NCI-H2029 treated with DMSO at 0.1 percent for 48 hours (cell line): ENCODE data around the gene CAP1.
"Not testable (repeated sequence)": the region's sequence is repeated elsewhere in the genome, so short reads cannot be mapped to it uniquely, and the experiment has no call there.

Experiments
- DNase-seq: peaks from one replicate; lab custom pipeline; 2025; lab: John Stamatoyannopoulos, UW

The CAP1 gene, protein sequence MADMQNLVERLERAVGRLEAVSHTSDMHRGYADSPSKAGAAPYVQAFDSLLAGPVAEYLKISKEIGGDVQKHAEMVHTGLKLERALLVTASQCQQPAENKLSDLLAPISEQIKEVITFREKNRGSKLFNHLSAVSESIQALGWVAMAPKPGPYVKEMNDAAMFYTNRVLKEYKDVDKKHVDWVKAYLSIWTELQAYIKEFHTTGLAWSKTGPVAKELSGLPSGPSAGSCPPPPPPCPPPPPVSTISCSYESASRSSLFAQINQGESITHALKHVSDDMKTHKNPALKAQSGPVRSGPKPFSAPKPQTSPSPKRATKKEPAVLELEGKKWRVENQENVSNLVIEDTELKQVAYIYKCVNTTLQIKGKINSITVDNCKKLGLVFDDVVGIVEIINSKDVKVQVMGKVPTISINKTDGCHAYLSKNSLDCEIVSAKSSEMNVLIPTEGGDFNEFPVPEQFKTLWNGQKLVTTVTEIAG

DNA sequence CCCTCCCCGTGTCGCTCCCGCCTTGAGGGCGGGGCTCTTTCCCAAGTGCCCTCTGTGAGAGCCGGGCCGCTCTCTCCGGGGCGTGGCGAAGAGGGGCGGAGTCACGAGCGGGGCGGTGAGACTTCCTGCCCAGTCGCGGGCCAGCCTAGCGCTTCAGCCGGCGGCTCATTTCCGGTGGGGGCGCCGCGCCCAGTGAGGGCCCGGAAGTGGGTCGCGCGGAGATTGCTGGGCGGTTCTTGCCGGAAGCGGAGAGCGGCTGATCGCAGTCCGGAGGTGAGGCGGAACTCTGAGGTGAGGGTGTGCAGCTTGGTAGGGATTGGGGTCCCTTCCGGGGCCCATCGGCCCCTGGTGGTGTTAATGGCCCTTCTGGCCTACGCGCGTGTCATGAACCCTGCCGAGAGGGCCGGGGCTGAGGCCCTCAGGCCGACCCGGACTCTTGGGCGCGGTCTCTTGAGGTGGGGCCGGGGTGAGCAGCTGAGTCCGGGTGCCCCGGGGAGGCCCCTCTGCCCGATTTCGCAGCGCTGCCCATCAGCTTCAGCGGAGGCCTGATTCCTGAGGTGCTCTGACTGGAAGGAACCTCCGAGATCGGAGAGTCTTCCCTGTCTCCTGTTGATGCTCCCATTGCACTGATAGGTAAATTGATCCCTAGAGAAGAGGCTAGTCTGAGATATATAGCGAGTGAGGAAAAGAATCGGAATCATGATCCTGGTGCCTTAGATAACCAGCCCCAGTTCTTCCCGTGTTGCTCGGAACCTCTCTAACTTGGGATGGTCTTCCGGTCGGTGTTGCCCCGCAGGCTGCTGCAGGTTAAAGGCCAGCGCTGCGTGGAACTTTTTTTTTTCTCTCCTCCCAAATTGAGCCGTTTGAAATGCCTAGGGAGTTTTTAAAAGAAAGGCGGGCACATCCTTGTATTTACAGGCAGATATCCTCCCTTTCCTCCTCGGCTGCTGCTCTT, at the start of gene CAP1:
TSS of gene CAP1 (plus strand) at position 219 of the 955 bp plus-strand sequence. CDS start 18,618 bp downstream, outside the sequence.
- DNase-seq = peak; percentile 100

DNA sequence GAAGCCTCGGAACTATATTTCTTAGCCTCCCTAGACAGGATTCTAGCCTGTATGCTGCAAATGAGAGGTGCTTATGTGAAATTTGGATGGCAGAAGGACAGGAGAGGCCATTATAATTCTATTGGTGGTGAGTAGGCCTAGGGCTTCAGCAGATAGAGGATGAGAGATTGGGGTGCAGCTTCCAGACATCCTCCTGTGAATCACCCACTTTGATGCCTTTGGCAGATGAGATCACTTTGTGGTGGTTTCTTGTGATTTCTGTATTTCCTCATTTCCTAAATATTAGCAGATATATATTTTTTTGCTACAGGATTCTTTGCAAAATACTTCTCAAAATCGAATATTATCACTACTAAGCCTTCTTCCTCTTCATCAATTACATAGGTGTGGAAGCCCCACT, 48.3 kb upstream of the CAP1 start:
- DNase-seq = no peak

DNA sequence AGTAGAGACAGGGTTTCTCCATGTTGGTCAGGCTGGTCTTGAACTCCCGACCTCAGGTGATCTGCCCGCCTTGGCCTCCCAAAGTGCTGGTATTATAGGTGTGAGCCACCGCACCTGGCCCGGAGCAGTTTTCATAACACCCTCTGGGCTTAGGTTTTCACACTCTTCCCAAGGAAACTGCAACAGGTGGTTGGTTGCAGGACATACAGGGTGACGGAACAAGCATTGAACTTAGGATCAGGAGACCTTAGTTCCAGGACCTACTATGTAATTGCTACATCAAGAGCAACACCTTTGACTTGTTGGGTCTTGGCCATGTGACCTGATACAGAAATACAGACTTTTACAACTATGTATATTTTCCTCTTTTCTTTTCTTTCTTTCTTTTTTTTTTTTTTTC, 47.6 kb upstream of the CAP1 start:
- no peak for DNase-seq

DNA sequence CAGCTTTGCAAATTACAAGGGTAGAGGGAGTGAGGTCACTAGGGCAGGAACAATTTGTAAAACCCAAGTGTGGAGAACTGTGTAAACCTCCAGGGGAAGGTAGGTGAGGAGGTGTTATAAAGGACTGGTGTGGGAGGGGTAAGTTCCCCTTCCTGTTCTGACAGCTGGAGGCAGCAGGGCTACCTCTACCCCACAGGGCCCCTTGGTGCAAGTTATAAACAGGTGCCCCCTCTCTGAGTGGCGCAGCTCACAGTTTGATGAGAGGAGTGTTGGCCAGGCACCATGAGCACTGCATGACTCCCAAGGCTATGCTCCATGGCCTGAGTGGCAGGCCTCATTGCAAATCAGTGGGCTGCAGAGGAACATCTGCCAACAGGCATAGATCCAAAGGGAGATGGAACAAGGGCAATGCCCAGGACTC, 44.5 kb upstream of the CAP1 start:
- no peak for DNase-seq

DNA sequence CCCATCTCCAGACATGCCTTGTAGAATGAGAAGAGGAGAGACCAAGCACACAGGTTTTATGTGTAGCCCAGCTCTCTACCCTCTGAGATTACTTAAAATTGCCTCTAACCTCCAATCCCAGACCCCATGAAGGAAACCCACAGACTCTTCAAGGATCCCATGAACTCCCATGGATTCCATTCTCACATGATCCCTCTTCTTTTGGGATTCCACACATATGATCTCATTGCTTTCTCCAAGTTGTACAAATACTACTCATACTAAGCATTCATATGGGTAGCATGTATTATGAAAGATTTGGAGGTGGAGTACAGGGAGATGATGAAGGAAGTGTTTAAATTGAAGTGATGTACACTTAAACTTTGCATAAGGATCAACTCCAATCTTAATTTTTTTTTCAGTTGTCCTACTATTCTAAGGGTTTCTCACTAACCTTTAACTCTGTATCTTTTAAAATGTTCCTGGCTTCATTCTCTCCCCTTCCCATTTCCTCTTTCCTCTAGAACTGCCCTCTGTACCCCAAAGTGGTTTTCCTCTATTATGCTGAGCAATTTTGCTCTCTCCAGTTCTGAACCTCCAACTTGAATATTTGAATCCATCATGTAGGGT, 44.0 kb upstream of the CAP1 start:
- DNase-seq = no peak

DNA sequence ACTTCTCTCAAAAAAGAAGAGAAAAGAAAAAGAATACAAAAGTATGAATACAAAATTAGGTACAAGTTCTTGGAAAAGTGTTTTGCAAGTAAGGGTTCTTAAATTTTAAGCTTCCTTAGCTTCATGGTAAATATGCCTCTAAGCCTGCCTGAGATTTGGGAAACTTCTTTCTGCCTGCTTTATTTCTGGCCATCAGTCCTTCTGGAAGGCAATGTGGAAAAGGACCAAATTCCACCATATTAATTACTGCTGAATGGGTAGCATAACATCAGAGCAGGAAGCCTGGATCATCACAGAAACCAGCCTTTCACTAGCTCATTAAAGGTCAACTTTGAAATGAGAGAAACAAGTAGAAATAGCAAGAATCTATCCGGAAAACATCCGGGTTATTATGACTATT, 39.1 kb upstream of the CAP1 start:
- DNase-seq = no peak

DNA sequence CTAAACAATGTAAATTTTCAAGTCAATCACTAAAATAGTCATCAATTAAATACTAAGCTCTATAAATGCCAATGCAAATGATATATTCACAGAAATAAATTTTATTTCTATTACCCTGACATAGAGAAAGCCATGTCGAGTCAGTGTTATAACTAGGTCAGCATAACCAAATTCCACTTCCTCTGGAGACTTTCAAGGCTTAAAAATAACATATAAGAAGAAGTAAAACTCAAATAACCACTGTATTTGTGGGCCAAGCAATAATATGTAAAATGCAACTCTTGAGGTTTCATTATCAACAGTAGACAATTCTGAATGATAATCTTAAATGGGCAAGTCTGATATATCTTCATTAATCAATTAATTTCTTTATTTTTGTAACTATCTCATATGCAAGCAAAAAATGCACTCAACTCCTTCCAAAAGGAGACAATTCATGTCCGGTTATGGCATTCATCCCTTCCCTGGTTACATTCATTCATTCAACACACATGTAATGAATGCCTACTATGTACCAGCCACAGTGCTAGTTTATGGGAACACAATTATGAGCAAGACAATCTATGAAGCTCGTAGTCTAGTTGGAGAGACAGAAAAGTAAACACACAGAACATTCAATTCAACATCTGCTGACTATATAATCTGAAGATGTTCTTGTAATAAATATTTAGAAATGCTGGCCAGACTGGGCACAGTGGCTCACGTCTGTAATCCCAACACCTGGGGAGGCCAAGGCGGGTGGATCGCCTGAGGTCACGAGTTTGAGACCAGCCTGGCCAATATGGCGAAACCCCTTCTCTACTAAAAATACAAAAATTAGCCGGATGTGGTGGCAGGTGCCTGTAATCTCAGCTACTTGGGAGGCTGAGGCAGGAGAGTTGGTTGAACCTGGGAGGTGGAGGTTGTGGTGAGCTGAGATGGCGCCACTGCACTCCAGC, 37.1 kb upstream of the CAP1 start:
- DNase-seq = no peak

DNA sequence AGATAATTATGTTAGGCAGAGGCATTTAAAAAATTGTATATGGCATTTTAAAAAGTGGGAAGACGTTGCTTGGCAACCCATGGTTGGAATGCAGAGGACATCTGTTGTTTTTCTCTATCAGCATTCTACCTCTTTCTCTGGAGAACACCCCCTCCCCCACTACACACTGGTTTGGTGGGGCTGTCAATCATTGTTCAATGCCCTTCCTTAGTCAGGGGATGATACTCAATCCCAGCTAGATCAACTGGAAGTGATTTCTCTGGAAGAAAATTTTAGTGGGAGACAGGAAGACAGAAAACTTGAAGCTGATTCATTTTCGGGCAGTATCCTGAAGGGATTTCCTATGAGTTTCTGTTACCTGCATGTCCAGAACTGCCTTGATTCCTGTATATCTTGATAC, 35.7 kb upstream of the CAP1 start:
- DNase-seq = no peak

DNA sequence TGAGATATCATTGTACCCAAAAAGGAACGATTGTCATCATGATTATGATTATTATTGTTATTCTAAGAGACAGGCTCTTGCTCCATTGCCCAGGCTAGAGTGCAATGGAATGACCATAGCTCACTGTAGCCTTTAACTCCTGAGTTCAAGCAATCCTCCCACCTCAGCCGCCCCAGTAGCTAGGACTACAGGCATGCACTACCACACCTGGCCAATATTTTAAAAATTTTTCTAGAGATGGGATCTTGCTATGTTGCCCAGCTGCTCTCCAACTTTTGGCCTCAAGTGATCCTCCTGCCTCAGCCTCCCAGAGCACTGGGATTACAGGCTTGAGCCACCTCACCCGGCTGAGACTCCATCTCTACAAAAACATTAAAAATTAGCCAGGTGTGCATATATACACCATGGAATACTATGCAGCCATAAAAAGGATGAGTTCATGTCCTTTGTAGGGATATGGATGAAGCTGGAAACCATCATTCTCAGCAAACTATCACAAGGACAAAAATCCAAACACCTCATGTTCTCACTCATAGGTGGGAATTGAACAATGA, 33.0 kb upstream of the CAP1 start:
- not testable (repeated sequence) for DNase-seq

DNA sequence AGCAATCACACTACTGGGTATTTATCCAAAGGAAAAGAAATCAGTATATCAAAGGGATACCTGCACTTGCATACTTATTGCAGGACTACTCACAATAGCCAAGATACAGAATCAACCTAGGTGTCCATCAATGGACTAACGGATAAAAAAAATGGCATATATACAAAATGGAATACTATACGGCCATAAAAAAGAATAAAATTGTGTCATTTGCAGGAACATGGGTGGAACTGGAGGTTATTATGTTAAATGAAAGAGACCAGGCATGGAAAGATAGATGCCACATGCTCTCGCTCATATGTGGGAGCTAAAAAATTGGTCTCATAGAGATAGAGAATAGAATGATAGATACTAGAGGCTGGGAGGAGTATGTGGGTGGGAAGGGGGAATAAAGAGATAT, 29.3 kb upstream of the CAP1 start:
- no peak for DNase-seq

DNA sequence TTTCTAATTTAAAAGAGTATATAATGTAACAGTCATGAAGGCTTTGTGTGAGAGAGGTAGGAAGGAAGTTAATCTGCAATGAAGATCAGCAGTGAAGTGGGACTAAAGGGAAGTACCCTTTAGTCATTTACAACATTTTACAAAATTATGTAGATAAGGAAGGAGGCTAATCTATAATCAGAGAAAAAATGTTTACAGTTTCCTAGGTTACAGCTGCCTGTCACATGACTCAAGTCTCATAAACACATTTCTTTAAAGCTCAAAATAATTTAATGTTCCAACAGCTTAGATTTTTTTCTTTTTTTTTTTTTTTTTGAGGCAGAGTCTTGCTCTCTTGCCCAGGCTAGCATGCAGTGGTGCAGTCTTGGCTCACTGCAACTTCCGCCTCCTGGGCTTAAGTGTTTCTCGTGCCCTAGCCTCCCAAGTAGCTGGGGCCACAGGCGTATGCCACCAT, 26.2 kb upstream of the CAP1 start:
- DNase-seq = no peak

DNA sequence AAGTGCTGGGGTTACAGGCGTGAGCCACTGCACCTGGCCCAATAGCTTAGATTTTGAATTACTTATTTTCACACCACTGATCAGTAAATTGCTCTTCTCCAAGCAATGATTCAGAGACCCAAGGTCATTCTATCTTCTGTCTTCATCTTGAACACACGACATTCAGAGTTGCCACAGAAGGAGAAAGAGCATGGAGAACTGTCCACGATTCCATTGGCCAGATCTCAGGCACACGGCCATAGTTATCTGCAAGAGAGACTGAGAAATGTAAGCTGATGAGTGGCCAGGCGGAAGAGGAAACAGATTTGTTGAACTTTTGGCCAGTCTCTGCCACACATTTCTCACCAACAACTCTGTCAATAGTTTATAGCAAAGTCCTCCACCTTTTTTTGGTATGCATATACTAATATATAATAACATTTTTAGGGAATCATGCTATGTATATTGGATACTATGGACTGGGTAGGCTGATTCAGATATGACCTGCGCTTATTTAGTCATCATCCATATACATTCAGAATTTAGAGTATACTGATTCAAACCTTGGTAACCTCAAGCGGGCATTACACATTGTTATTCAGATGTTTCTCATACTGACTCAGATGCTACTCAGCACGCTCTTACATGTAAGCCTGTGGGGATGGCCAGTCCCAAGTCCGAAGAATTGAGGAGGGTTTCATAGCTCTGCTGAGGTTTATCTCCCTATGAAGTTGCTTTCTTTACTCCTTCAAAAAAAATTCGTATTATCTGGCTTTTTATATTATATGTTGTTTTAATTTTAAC, 25.5 kb upstream of the CAP1 start:
- no peak for DNase-seq

DNA sequence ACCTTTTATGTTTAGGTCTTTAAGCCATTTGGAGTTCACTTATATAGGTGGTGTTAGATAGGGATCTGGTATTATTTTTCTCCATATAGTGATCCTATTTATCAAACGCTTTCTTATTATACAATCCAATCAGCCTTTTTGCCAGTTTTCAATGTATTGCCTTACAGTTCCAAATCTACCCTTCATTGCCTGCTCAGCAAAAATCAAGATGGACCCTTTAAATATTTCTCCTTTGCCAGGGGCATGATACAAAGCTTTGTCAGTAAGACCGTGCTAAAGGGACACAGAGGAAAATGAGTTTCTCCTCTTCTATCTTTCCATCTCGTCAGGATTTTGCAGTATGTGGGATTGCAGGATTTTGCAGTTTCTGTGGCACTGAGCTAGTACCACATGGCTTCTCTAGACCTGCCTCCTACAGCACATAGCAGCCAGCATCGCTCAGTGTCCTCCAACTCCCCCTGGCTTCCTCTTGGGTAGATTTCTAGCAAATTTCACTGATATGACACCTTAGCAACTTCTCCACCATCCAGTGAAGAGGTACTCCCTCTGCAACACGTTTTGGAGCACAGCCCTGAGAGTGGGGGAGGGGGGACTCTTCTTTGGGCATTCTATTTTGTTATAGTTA, 22.5 kb upstream of the CAP1 start:
- no peak for DNase-seq

DNA sequence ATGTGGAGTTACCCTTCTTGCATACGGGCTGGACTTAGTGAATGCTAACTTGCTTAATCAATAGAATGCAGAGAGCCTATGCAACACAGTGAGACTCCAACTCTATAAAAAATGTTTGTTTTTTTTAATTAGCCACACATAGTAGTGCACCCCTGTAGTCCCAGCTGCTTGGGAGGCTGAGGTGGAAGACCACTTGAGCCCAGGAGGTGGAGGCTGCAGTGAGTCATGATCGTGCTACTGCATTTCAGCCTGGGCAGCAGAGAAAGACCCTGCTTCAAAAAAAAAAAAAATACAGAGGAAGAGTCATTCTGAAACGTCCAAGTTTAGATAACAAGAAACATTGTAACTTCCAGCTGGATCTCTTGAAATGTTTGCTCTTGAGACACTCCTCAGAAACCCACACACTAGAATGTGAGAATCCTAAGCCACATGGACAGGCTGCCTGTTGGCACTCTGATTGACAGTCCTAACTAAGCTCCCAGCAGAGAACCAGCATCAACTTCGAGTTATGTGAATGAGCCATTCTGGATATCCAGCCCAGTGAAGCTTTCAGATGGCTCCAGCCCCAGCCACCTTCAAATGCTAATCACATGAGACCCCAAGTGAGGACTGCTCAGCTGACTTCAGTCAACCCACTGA, 20.0 kb upstream of the CAP1 start:
- DNase-seq = no peak

DNA sequence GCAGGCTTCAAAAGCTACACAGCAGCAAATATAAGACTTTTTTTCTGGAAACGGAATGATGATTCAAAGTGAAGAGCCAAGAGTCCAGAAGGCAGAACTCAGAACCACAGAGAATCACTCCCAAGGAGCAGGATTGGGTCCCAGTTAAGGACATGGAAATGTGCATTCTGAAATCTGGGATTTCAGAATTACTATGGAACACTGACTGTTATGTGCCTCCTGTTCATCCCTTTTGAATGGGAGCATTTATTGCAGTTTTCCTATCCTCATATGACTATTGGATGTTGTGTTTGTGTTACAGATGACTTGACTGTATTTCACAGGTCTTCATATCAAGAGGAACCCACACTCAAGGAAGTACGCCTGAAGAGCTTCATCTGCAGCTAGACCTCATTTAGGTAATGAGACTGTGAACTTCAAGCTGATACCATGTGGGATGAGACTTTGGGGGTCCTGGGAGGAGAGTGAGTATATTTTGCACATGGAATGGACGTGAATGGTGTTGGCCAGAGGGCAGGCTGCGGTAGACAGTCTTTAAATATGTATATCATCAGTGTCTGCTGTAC, 17.1 kb upstream of the CAP1 start:
- no peak for DNase-seq

DNA sequence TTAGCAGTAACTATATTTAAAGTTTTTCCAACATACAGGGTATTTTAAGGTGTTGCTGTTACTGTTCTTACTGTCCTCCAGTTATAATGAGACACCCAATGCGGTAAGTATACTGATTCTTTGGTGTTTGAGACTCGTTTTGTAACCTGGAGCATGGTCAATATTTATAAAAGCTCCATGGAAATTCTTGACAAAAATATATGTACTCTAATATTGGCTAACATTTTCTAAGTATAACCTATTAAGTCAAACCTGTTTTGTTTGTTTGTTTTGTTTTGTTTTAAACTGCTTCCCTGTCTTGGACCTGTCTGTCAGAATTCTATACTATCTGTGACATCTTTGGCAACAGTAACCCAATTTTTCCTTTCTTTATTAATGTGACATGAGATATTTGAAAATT, 15.9 kb upstream of the CAP1 start:
- no peak for DNase-seq

DNA sequence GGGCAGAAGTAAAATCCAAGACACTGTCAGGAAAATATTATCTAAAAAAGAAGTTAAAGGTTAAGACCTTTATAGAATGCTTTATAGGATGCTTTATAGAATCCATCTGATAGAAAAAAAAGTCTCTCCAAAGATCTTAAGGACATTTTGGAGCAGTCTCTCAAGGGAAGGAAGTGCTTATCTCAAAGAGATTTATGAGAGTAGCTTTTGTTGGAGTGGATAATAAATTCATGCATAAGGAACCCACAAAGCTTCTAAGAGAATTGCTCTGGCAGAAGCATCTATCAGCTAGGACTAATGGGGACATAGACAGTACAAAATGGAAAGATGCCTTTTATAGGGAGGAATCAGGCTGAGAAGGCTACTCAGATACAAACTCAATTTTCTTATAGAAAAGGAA, 12.9 kb upstream of the CAP1 start:
- no peak for DNase-seq

DNA sequence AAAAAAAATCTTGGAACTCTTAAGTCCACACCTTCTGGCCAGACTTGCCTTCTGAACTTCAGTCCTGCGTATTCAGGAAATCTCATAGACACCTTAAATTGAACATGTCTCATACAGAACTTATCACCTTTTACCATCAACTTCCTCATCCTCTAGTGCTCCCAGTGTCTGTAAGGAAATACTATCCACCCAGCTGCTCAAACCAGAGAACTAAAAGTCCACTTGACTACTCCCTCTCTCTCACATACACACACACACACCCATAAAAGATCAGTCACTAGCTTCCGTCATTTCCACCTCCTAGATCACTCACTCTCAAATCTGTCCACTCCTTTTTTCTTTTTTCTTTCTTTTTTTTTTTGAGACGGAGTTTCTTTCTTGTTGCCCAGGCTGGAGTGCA, 10.9 kb upstream of the CAP1 start:
- DNase-seq = no peak
